Activated T-helper 1 cell treated with Interleukin-2 at 50 U/mL for 16 hours (primary cell): Measurements from ENCODE around the gene ARL8B.
"Not testable (repeated sequence)": the region's sequence is repeated elsewhere in the genome, so short reads cannot be mapped to it uniquely, and the experiment has no call there.

ENCODE experiments used
- DNase-seq: peaks from one replicate; pipeline ENCODE4 v3.0.0-alpha.2; 2020; ENCODE audit warnings: low read depth

The ARL8B gene

GRCh38 chr3:5112043-5112442, 10.0 kb upstream of the ARL8B start:
- DNase-seq, result no peak

- DNase-seq, result not testable (repeated sequence)
Measured at GRCh38 chr3:5113726-5114125, 8.4 kb upstream of the ARL8B start.

GRCh38 chr3:5115506-5116162, 6.5 kb upstream of the ARL8B start:
- DNase-seq, result no peak

GRCh38 chr3:5116538-5116937, 5.6 kb upstream of the ARL8B start:
- DNase-seq, result no peak

GRCh38 chr3:5120446-5120845, 1.6 kb upstream of the ARL8B start:
- no peak for DNase-seq

GRCh38 chr3:5122741-5123706, 932 bp downstream of the ARL8B start:
- DNase-seq, result no peak

- no peak for DNase-seq
Measured at GRCh38 chr3:5123937-5124336, 1.8 kb downstream of the ARL8B start.

GRCh38 chr3:5126586-5126985, 4.5 kb downstream of the ARL8B start:
- DNase-seq, result no peak

GRCh38 chr3:5128849-5129248, 6.8 kb downstream of the ARL8B start:
- DNase-seq, result no peak

- DNase-seq, result no peak
Measured at GRCh38 chr3:5133239-5134018, 11.3 kb downstream of the ARL8B start.

- DNase-seq, result no peak
Measured at GRCh38 chr3:5134019-5134391, 11.9 kb downstream of the ARL8B start.

- DNase-seq, result no peak
Measured at GRCh38 chr3:5134499-5134898, 12.4 kb downstream of the ARL8B start.

- no peak for DNase-seq
Measured at GRCh38 chr3:5136211-5136918, 14.3 kb downstream of the ARL8B start.

- DNase-seq, result no peak
Measured at GRCh38 chr3:5136919-5137429, 14.9 kb downstream of the ARL8B start.

GRCh38 chr3:5138214-5138981, 16.3 kb downstream of the ARL8B start:
- no peak for DNase-seq

- DNase-seq, result no peak
Measured at GRCh38 chr3:5140230-5140621, 18.1 kb downstream of the ARL8B start.

- no peak for DNase-seq
Measured at GRCh38 chr3:5140839-5141238, 18.7 kb downstream of the ARL8B start.

GRCh38 chr3:5141760-5142159, 19.7 kb downstream of the ARL8B start:
- no peak for DNase-seq

GRCh38 chr3:5143464-5143863, 21.4 kb downstream of the ARL8B start:
- DNase-seq, result no peak

GRCh38 chr3:5144316-5144994, 22.4 kb downstream of the ARL8B start:
- no peak for DNase-seq
